Mucosa of gallbladder (tissue), 1 donor: ENCODE measurements around the gene CRAMP1. TPM values are rescaled to one million over a fixed set of nuclear protein-coding genes. Genes with fewer than 3 reads are reported as not detected.
A peak's percentile ranks its signal among the peaks of the same experiment; 100 is the strongest.

ENCODE experiments used
- DNase-seq: peaks from one replicate; pipeline ENCODE4 v3.0.0-alpha.2; 2020; ENCODE audit warnings: low spot score
- total RNA-seq: library from RNA; stranded (reverse); gene quantifications from one replicate; pipeline ENCODE4 v1.2.1, GENCODE V29; 2021
- donor health status: DM: no; HTN: no; CAD: no.

The CRAMP1 gene
- total RNA-seq, 1 donor from 2014 or later, result 21.1 TPM

DNA sequence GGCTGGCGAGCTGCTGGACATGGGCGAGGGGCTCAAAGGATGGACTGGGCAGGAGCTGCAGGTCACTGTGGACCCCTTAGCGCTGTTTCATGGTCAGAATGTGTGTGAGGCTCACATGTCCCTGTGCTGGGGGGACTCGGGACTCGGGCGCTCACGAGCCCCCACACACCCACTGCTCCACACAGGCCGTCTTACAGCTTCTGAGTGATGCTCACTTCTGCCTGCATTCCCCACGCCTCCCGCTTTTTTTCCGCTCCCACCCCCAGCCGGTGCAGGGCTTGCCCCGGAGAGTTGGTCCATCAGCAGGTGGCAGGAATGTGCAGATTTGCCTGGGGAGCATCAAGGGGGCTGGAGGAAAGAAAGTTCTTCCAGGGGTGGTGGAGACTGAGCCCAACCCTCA, 45.7 kb downstream of the CRAMP1 start:
- DNase-seq, result no peak

DNA sequence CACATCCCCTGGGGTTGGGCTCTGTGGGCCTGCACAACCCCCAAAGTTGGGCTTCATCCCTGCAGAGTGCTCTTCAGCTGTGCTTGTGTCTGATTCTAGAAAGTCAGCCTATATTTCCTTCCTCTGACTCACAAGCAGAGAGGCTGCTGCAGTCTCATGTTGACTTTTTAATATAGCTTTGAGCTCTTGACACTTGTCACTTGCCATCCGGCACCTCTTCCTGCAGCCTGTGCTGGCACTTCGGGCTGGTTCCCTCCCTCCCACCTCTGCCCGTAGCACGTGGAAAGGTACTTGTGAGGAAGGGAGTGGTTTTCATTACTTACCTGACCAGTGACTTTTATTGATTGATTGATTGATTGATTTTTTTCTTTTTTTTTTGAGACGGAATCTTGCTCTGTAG, 46.9 kb downstream of the CRAMP1 start:
- DNase-seq, result no peak

DNA sequence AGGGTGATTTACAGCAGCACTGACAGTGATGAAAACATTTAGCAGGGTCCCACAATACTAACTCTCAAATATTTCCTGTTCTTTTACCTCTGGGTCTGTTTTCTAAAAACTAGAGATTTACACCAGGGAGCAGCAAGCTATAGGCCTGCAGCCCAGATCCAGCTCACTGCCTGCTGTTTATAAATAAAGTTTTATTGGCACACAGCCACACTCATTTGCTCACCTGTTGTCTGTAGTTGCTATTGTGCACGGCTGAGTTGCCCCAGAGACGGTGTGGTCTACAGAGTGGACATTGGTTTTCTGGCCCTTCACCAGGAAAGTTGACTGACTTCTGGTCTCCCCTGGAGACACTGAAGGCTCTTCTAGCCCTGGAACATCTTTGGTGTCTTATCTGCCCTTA, 49.7 kb downstream of the CRAMP1 start:
- DNase-seq, result no peak

DNA sequence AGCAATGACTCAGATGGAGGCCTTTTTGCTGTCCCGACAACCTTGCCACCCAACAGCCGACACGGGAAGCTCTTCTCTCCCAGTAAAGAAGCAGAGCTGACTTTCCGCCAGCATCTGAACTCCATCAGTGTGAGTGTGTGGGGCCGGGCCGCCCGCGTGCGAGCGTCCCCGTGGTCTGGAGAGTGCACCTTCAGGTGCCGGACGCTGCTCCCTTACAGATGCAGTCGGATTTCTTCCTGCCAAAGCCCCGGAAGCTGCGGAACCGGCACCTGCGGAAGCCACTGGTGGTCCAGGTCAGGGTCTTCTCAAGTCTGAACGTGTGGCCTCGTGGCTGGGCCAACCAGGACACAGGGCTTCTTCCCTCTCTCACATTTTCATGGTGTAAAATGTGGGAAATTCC, 50.4 kb downstream of the CRAMP1 start:
- DNase-seq, result no peak

DNA sequence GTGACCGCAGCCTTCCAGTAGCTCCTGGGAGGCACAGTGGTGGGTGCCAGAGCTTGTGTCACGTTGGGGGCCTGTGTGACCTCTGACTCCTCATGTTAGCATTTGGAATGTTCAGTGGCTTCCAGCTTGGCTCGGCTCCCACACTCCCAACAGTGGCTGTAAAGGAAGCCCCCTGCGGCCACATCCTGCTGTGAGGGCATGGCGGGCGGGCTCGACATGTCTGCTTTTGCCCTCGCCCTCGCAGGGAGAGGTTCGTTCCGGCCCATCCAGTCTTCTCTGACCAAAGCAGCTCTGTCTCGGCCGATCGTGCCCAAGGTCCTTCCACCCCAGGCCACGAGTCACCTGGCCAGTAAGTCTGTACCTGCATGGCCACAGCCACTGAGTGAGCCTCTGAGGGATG, 53.7 kb downstream of the CRAMP1 start:
- DNase-seq, result no peak

DNA sequence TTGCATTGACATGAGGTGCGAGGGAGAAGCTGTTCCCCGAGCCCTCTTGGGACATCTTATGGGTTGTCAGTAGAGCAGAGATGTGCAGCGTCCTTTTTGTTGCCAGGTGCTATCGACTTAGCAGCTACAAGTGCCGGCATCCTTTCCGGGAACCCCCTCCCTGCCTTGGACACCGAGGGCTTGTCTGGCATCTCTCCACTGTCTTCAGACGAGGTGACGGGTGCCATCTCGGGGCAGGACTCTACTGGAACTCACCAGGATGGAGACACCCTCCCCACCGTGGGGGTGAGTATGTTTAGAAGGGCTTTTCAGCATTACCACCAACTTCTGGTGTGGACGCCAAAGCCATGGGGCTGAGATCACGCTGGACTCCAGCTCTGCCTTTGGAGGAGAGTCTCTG, 54.2 kb downstream of the CRAMP1 start:
- DNase-seq, result no peak

DNA sequence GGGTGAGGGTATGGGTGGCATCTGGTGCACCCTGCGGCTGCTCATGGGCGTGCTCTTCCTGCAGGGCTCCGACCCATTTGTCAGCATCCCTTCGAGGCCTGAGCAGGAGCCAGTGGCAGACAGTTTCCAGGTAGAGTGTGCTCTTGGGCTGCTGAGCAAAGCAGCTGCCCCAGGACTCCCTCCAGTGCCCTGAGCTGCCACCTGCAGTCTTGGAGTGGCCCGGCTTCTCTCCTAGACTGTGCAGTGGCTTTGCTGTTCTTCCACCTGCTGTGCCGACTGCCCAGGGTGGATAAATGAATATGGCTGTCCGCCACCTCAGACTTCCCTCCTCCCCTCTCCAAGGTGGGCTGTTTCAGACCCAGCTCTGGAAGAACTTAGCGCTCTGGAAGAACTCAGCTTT, 55.1 kb downstream of the CRAMP1 start:
- DNase-seq, result no peak

DNA sequence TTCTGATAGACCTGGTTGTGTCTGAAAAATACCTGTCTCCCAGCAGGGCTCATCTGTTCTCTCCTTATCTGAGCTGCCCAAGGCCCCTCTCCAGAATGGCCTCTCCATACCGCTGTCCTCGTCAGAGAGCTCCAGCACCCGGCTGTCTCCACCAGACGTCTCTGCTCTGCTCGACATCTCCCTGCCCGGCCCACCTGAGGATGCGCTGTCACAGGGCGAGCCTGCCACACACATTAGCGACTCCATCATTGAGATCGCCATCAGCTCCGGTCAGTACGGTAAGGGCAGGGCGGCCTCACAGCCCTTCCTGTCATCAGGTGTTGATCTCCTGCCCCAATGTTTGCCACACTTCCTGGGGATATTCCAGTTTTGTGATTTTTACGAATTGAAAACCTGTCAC, 55.8 kb downstream of the CRAMP1 start:
- DNase-seq, result no peak

DNA sequence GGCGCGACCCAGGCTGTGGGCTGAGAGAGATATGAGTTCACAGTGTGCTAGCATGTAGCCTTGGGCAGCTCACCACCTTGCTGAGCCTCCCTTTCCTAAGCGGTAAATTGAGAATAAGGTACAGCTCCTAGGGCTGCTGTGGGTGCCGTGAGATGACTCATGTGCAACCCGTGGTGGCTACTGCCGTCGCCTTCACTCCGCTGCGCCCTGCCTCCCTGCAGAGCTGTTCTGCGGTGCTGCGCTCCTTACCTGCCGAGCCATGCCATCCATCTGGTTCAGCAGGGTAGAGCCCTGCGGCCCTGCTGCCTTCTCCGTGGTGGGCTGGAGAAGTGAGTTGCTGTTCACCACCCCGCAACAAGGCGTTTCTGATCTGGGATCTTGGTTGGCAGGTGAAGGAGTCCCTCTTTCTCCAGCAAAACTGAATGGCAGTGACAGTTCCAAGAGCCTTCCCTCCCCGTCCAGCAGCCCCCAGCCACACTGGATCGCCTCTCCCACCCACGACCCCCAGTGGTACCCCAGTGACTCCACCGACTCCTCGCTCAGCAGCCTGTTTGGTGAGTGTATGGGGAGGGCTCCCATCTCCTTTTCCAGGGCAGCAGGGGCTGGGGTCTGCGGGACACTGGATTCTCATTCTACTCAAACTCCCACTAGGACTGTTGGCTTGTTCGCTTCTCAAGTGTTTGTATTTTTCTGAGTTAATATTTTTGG, 56.6 kb downstream of the CRAMP1 start:
- no peak for DNase-seq

DNA sequence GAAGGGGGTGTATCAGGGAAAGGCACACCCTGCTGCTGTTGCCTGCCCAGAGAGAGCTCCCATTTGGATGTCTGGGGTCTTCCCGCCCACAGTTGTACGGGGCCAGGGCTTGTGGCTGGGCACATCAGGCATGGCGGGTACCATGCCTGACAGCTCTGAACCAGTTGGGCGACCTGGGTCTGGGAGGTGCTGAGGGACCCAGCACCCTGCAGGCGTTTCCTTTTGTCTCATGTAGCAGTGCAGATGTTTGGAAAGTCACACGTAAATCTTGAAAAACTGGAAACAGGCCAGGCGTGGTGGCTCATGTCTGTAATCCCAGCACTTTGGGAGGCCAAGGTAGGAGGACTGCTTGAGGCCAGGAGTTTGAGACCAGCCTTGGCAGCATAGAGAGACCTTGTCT, 57.5 kb downstream of the CRAMP1 start:
- DNase-seq, result no peak

DNA sequence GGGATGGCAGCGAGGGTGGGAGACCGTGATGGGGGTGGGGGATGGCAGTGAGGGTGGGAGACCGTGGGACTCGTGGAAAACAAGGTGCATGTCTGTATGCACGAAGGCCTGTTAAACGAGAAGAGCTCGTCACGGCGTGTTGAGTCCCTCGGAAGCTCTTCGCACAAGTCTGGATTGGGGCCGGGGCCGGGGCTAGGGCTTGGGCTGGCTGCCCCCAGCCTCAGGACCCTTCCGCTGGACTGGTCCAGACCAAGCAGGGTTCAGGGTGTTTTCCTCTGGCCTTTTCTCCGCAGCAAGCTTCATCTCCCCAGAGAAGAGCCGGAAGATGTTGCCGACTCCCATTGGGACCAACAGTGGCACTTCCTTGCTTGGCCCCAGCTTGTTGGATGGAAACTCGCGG, 58.2 kb downstream of the CRAMP1 start:
- DNase-seq, result no peak

DNA sequence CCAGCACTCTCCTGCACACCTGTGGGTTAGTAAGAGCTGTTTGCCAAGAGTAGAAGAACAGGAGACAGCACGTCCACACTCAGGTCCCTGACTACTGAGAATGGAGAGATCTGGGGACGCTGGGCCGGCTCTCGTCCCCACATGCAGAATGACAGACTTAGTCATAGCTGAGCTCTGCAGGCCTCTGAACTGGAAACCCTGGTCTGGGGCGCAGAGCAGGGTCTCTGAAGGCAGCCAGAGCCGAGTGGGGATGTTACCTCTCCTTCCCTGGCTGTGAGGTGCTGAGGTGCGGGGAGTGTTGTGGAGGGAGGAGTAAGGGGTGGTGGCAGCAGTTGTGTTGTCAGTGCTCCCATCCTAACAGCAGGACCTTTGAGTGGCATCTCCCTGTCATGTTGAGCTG, 58.7 kb downstream of the CRAMP1 start:
- DNase-seq, result no peak

DNA sequence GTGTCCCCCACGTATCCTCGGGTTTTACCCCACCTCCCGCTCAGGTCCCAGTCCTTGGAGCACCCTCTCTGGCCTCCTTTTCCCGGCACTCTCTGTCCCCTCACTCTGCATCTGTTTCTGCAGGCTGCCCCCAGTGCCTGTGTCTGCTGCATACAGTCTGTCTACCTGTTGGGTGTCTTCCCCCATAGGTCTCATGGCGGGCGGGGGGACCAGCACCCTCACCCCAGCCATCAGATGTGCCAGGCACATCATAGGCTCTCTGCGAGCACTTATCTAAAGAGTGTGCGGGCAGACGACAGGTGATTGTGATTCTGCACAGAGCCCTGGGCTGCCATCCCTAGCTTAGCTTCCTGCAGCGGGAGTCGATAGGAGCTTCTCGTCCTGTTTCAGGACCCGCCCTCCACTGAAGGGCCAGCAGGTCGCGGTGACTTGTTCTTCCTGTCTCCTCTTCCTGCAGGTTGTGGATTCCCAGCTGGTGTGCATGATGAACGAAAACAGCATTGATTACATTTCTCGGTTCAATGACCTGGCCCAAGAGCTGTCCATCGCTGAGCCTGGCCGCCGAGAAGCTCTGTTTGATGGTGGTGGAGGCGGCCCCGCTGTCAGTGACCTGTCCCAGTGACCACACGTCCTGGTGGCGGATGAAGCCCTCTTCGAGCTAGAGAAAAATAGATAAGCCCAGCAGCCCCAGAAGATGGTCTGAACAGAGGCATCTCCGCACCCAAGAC, 61.4 kb downstream of the CRAMP1 start:
- DNase-seq, result no peak

DNA sequence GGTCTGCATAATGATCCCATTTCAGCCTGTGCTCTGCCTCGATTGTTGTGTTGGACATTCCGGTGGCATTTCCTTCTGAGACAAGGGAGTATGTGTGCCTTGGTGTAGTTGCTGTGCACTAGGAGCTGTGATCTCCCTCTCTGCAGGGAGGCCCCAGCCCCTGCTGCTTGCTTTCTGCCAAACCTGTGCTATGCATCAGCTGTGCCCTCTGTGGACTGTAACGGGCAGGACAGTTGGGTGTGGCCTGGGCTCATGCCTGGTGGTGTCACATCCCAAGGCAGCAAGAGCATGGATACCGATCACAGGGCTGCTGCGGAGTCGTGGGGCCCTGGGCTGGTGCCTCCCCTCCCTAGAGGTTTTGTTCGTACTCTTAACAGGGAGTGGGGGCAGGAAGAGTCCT, 62.1 kb downstream of the CRAMP1 start:
- no peak for DNase-seq

DNA sequence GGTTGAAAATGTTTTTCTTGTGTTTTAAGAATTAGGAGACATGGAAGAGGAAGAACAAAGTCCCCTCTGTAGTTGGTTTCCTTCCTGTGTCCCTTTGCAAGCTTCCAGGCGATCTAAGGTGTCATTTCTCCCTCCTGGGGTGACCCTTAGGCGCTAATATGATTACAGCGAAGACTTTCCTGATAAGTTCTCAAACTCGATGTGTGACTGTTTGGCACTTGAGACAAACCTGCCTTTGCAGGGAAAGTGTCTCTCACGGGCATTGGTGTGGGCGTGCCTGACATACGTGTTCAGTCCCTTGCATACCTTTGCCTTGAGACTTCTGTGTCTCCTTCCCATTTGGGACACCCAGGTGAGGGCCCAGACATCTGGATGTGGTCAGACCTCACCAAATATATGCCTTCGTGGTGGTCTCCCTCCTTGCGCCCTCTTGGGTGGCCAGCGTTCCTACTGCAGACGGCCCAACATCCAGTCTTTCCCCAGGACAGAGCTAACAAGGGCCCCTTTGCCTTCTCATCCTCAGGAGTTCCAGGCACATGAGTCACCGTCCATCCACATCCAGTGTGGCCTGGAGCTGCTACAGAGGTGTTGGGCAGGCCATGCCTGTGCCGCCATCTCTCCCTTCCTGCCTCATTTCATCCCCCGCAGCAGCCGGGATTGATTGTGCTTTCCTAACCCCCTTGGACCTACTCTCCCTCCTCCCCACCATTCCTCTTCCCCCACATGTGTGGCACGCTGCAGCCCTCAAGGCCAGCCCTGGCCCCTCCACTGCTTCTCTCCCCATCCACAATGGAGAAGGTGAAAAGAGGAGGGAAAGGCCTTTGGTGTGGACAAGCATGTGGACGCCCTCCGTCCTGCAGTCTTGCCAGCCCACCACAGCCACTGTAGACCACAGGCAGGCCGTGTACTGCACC, 62.8 kb downstream of the CRAMP1 start:
- no peak for DNase-seq

DNA sequence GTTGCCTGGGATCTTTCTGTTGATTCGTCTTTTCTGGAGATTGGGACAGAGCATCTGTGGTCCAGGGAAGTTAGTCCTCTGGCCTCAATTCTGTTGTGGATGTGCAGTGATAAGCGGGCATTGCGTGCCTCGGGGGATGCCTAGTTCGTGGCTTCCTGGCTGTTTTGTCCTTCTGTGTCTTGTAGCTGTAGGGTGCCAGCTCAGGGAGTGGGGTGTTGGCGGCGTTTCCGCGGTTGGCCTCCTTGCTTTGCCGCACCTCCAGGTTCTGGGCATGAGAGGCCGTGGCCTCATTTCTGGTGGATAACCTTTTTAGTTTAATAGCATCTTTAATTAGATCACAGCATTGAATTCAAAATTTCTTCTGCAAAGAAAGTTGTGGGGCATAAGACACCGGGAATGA, 64.5 kb downstream of the CRAMP1 start:
- DNase-seq, result no peak

DNA sequence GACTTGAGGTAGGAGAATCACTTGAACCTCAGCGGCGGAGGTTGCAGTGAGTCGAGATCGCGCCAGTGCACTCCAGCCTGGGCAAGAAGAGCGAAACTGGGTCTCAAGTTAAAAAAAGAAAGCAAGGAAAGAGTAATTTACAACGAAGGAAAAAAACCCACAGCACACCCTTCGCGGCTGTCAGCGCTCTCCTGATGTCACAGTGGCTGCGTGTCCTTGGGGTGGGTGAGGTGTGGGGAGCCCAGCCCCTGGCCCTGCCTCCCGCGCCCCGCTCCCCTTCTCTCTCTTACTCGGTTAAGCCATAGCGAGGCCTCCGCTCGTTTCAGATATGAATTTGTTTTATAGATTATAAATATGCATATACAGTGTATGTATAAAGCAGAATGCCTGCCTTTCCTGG, 65.2 kb downstream of the CRAMP1 start:
- DNase-seq, result no peak

DNA sequence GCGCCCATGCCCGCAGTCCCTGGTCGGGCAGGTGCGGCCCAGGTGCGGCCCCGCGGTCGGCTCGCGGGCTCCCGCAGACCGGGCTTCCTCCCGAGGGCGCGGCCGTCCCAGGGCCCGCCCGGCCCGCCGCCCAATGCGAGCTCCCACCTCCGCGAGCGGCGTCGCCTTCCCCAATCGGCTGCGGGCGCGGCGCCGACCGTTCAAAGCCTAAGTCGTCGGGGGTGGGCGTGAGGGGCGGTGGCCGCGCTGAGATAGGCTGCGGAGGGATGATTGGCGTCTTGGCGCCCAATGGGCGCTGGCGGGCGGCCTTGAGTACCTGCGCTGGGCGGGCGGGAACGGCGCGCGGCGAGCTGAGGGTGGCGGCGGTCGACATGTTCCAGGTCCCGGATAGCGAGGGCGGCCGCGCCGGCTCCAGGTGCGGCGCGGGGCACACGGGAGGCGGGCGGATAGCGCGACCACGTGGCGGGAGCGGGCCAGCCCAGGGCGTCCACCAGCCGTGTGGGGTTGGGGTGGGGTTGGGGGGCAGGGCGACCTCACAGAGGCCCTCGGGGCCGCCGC, 65.9 kb downstream of the CRAMP1 start, which contains the start of gene JPT2:
Gene JPT2 (plus strand): TSS at position 338 of the 558 bp plus-strand sequence. CDS start 34 bp downstream, at position 372.
- peak; percentile 97 for DNase-seq

DNA sequence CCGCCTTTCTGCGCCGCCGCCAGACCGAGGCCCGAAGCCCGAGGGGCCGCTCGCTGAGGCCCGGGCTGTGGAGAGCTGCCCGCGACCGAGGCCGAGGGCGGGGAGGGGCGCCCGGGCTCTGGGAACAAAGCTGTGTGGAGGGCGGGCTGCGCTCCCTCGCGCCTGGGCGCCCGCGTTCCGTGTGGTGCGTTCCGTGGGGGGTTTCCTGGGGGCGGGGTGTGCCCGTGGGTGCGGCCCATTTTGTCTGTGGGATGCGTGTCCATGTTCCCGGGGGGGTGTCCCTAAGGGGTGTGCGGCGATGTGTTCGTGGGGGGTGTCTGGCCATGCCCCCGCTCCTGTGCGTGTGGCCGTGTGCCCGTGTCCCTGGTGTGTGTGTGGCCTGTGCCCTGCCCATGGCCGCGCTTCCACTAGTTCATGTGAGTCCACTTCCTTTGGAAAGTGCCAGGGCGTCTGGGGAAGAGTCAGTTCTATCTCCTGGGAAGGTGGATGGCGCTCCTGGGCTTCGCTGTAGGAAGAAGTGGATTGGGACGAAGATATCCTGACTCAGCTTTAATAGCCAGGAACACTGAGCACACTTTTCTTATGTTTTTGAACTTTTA, 66.4 kb downstream of the CRAMP1 start:
- DNase-seq, result peak; percentile 23

DNA sequence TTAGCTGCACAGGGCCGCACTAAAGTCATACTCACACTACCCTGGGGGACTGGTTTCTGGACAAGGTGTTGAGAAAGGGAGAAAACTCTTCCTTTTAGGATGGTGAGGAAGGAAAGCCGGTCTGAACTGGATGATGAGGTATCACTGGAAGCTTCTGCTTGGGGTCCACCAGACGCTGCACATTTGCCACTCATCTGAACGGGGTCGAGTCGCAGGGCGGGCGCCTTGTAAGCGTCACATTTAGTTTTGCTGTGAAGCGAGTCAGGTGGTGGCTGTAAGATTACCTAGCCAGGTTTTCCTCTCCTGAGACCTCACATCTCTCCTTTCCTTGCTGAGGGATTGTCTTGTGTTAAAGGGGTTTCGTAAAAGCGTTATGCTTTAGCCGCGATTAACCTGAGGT, 68.2 kb downstream of the CRAMP1 start:
- no peak for DNase-seq

DNA sequence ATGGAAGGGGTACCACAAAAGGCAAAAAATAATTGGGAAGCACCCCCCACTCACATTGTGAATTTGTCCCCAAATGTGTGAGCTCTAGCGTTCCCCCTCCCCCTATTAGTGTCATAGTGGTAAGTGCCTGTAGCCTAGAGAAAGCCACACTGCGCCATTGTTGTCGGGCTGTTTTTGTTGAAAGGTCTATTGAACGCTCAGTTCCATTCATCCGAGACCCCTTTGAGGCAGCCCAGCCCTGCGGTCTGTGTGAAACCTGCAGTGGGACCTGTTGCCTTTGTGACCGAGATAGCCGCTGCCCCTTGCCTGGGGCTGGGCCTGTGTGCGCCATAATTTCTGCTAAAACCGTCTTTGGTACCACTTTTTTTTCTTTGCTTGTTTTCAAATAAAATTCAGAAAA, 68.9 kb downstream of the CRAMP1 start:
- no peak for DNase-seq
